ENCODE data around the gene SMCO2. TPM values are rescaled to one million over a fixed set of nuclear protein-coding genes. Genes with fewer than 3 reads are reported as not detected.

The SMCO2 gene
- total RNA-seq, 3 donors from 2014 or later (not counting 1 experiment from before 2014, with no cell fraction given): not detected

GRCh38 chr12:27527512-27527911 is 81.0 kb downstream of the SMCO2 start:
- H3K4me1 Mint-ChIP-seq: peaks cover 12 to 20% of the 10 kb centered on the region in 2 donors
- TF ChIP-seq CTCF (IDR thresholded peaks at IDR 0.05): no peak
- intact Hi-C loops (cut with micrococcal nuclease): no loop called here

GRCh38 chr12:27528788-27529187 is 82.3 kb downstream of the SMCO2 start:
- peaks cover 10% of the 10 kb centered on the region for H3K4me1 ChIP-seq (ENCODE audit: control insufficient read depth, insufficient read depth, low read length)
- TF ChIP-seq CTCF (IDR thresholded peaks at IDR 0.05): no peak
- H3K4me3 Mint-ChIP-seq: no peak overlapping the region
- no peak overlapping the region for H3K4me3 ChIP-seq (ENCODE audit: low read length)
- H3K27ac Mint-ChIP-seq: no peak overlapping the region
- WGBS (ENCODE audit: insufficient coverage): 89% methylated on average over 3 of the region's 3 CpGs
- no peak for ATAC-seq
- intact Hi-C loops (cut with micrococcal nuclease): no loop called here
- H3K9me3 Mint-ChIP-seq: no peaks in the 10 kb centered on the region
- H3K36me3 Mint-ChIP-seq: no peaks in the 10 kb centered on the region
- DNase-seq: no peak
- H3K27me3 ChIP-seq (ENCODE audit: control insufficient read depth, insufficient read depth, low read length): no peaks in the 10 kb centered on the region
- no peaks in the 10 kb centered on the region for H3K36me3 ChIP-seq (ENCODE audit: control insufficient read depth, insufficient read depth, low read length)
- H3K27ac ChIP-seq (ENCODE audit: low read length): no peak overlapping the region
- peaks cover 27 to 32% of the 10 kb centered on the region in 2 donors for H3K27me3 Mint-ChIP-seq (ENCODE audit: low read depth in 2 of 2)
- peaks cover 11 to 16% of the 10 kb centered on the region in 2 donors for H3K4me1 Mint-ChIP-seq
- H3K9me3 ChIP-seq (ENCODE audit: control insufficient read depth, insufficient read depth, low read length): no peaks in the 10 kb centered on the region

More at GRCh38 chr12:27527512-27527911, 81.0 kb downstream of the SMCO2 start:
- H3K9me3 ChIP-seq (ENCODE audit: control insufficient read depth, insufficient read depth, low read length): no peaks in the 10 kb centered on the region
- H3K4me3 ChIP-seq (ENCODE audit: low read length): no peak overlapping the region
- DNase-seq: no peak
- H3K9me3 Mint-ChIP-seq: no peaks in the 10 kb centered on the region
- H3K27ac Mint-ChIP-seq: no peak overlapping the region
- H3K27ac ChIP-seq (ENCODE audit: low read length): no peak overlapping the region
- peaks cover 16% of the 10 kb centered on the region for H3K4me1 ChIP-seq (ENCODE audit: control insufficient read depth, insufficient read depth, low read length)
- H3K36me3 ChIP-seq (ENCODE audit: control insufficient read depth, insufficient read depth, low read length): no peaks in the 10 kb centered on the region
- no peak overlapping the region for H3K4me3 Mint-ChIP-seq
- H3K36me3 Mint-ChIP-seq: no peaks in the 10 kb centered on the region
- no peak for ATAC-seq
- no peaks in the 10 kb centered on the region for H3K27me3 ChIP-seq (ENCODE audit: control insufficient read depth, insufficient read depth, low read length)
- peaks cover 25 to 32% of the 10 kb centered on the region in 2 donors for H3K27me3 Mint-ChIP-seq (ENCODE audit: low read depth in 2 of 2)
- 86% methylated on average over 9 of the region's 9 CpGs for WGBS (ENCODE audit: insufficient coverage)

GRCh38 chr12:27530157-27530922 is 83.8 kb downstream of the SMCO2 start:
- DNase-seq: no peak
- Histone ChIP-seq H3K27ac (ENCODE audit: low read length) (no peak overlapping the region), H3K9me3 (ENCODE audit: control insufficient read depth, insufficient read depth, low read length) (no peaks in the 10 kb centered on the region), H3K27me3 (ENCODE audit: control insufficient read depth, insufficient read depth, low read length) (no peaks in the 10 kb centered on the region), H3K4me1 (ENCODE audit: control insufficient read depth, insufficient read depth, low read length) (peaks cover 6% of the 10 kb centered on the region), H3K4me3 (ENCODE audit: low read length) (no peak overlapping the region), H3K36me3 (ENCODE audit: control insufficient read depth, insufficient read depth, low read length) (no peaks in the 10 kb centered on the region)
- peaks cover 17% of the 10 kb centered on the region in 2 donors for H3K4me1 Mint-ChIP-seq
- no peak overlapping the region for H3K4me3 Mint-ChIP-seq
- H3K27ac Mint-ChIP-seq: no peak overlapping the region
- H3K9me3 Mint-ChIP-seq: no peaks in the 10 kb centered on the region
- WGBS (ENCODE audit: insufficient coverage): 66% methylated on average over 7 of the region's 7 CpGs
- H3K27me3 Mint-ChIP-seq (ENCODE audit: low read depth in 2 of 2): peaks cover 21 to 24% of the 10 kb centered on the region in 2 donors
- no peaks in the 10 kb centered on the region for H3K36me3 Mint-ChIP-seq
- TF ChIP-seq CTCF (IDR thresholded peaks at IDR 0.05): no peak
- ATAC-seq: no peak
- intact Hi-C loops (cut with micrococcal nuclease): no loop called here

Data from natural killer cell (primary cell).